GM21526 (cell line): ENCODE measurements around the gene CEACAM21.
"Not testable (repeated sequence)": the region's sequence is repeated elsewhere in the genome, so short reads cannot be mapped to it uniquely, and the experiment has no call there.

Experiments
- ATAC-seq: cut with Tn5 transposase; IDR thresholded peaks from one replicate; pipeline ENCODE4 v1.9.1; 2021; ENCODE audit warnings: moderate library complexity; ENCODE audit not compliant: unreplicated experiment, low FRiP score

CEACAM21 gene

DNA sequence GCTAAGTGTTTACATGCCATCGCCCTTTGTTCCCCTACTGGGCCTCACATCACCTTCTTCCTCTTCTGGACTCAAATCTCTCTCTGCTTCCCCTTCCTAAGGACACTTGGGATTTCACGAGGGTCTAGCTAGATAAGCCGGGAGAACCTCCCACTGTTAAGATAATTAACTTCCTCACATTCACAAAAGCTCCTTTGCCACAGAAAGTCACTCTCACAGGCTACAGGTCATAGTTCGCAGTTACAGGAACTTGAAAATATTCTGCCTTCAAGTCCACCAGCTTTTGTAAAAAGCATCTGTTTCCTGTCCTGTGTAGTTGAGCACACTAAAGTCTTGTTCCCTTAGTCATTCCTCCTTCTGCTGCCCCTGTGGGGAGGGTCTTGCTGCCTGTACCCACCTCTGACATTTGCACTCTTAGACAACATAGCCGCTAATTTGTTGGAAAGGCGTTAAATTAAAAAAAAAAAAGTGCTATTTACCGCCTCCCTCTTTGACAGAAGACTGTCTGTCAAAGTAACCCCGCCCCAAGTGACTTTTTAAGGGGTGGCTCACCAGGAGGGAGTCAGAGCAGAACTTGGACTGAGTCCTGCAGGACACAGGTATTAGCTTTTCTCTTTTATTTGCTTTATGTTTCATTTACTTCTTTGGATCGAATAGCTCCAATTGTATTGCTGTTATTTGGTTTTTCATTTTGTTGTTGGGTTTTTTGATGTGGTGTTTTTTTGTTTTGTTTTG is 26.8 kb upstream of the CEACAM21 start:
- ATAC-seq: peak; percentile 39

DNA sequence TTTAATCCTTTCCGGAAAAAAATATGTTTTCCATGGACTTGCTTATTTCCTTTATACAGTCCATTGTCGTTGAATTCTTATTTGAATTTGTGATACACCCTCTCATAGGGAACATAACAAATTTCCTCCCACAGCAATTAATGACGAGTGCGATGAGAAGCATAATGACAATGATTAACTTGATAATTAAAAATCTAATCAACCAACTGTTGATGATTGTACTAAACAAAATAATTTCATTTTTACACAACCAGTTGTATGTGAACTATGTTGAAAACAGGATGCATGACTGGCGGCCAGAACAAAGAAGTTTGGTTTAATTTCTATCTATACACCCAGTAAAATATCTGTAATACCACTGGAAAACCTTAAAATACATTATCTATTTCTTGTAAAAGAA is 26.1 kb upstream of the CEACAM21 start:
- ATAC-seq: no peak

- ATAC-seq: no peak
These were observed 24.8 kb upstream of the CEACAM21 start for GRCh38 chr19:41551212-41551610.

GRCh38 chr19:41551711-41552110 is 24.3 kb upstream of the CEACAM21 start:
- ATAC-seq: no peak

- no peak for ATAC-seq
These were observed 23.4 kb upstream of the CEACAM21 start for GRCh38 chr19:41552558-41552957.

GRCh38 chr19:41553804-41554203 is 22.2 kb upstream of the CEACAM21 start:
- no peak for ATAC-seq

GRCh38 chr19:41554907-41555306 is 21.1 kb upstream of the CEACAM21 start:
- no peak for ATAC-seq

DNA sequence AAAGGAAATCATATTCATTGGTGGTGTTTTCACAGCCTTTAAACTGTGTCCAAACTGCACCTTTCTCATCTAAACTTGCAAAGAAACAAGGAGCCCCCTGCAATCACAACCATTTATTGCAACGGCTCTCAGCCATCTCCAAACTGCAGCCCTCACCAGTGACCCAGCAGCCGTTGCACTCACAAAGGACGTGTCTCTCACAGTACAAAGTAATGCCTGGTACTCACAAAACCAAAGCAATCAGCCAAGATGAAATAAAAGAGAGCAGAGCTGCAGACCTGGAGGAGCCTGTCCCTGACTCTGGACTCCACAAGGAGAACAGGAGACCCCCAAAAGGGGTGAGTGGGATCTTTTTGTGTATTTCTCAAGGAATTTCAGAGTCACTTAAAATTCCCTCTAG is 20.2 kb upstream of the CEACAM21 start:
- no peak for ATAC-seq

- ATAC-seq: no peak
These were observed 12.0 kb upstream of the CEACAM21 start for GRCh38 chr19:41563854-41564514.

- ATAC-seq: no peak
These were observed 11.2 kb upstream of the CEACAM21 start for GRCh38 chr19:41564515-41565378.

DNA sequence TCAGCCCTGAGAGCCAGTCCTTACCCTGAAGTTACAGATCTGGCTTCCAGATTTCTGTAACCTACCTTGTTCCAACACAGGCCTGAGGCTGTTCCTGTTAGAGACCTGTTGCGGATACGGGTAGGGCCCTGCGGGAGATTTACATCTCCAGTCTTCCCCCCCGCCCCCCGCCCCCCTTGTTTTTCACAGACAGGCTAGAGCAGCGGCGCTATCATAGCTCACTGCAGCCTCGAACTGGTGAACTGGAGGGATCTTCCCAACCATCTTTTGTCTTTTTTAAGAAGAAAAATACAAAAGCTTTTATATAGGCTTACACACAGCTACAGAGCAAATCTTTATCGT is 10.6 kb upstream of the CEACAM21 start:
- no peak for ATAC-seq

GRCh38 chr19:41566001-41566400 is 10.0 kb upstream of the CEACAM21 start:
- no peak for ATAC-seq

DNA sequence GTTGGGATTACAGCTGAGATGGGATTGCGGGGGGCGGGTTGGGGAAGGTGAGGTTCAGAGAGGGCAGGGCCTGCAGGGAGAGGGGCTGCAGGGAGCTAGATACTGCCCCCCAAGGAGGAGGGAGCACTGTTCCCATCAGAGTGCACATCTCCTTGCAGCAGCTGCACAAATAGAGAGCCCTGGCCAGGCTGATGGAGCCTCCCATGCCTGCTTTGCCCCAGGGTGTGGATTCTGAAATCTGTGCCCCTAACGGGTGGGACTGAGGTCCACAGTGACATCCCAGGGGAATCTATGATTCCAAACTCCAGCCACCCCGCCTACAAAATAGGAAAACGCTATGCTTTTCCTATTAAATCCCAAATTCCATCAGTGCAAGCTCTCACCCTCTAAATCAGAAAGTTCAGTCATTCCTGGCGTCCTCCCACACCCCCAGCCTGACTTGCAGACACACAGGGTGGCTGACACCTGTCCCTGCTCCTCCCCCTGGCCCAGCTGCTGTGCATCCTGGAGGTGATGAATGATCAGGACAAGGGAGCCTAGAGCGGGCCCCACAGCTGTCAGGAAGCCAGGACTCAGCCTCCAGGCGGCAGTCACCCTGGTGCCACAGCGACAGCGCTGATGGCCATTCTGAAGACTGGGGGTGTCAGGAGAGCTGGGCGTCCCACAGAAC is 6.3 kb upstream of the CEACAM21 start:
- no peak for ATAC-seq

- no peak for ATAC-seq
These were observed 5.8 kb upstream of the CEACAM21 start for GRCh38 chr19:41570179-41570578.

DNA sequence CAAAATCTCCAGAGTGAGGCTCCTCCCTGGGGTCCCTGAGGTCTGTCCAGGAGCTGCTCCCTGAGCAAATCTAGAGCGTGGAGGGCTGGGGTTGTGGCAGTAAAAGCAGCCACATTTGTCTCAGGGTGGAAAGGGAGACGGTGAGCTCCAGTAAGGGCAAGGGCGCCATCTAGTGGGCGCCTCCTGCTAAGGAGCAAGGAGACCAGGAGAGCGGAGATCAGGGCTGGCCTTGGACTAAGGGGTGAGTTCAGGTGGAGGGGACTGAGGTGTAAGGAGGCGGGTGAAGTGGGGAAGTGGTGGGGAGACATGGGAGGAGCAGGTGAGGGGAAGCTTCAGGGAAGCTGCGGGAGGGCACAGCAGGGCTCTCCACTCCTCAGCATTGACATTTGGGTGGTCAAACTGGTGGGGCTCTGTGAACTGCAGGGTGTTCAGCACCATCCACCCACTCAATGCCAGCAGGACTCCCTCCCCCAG is 5.3 kb upstream of the CEACAM21 start:
- no peak for ATAC-seq

DNA sequence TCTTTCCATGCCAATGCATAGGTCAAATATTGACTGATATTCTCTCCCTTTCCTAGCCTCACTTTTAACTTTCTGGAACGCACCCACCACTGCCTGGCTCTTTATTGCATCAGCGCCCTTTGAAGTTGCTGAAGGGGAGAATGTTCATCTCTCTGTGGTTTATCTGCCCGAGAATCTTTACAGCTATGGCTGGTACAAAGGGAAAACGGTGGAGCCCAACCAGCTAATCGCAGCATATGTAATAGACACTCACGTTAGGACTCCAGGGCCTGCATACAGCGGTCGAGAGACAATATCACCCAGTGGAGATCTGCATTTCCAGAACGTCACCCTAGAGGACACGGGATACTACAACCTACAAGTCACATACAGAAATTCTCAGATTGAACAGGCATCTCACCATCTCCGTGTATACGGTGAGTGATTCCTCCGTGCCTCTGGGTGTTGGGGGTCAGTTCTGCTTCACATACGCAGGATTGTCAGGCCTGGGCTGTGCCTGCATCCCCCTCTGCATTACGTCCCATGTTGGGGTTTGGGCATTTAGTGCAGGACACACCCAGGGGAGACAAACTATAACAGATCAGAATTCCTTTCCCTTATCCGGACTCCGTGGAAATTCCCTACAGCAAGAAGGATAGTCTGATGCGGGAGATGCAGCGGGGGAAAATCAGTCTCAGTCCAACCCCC is 1.3 kb downstream of the CEACAM21 start:
- ATAC-seq: no peak

DNA sequence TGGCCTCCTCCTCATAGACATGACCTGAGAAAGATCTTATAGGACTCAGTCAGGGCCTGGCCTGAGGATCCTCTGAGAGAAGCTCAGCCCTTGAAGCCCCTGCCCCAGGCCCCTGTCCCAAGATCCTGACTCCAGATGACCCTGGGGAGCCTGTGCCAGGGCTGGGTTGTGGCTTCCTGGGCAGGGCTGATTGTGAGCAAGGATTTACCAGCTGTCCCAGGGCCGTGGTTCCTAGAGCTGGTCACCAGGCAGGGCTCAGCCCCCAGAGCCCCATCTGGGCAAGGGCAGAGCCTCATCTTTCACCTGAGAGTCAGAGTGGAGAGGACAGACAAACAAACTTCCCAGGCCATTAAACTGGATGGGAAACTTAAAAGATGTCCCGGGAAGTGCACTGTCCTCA is 1.9 kb downstream of the CEACAM21 start:
- no peak for ATAC-seq

GRCh38 chr19:41578886-41579285 is 2.9 kb downstream of the CEACAM21 start:
- ATAC-seq: no peak

DNA sequence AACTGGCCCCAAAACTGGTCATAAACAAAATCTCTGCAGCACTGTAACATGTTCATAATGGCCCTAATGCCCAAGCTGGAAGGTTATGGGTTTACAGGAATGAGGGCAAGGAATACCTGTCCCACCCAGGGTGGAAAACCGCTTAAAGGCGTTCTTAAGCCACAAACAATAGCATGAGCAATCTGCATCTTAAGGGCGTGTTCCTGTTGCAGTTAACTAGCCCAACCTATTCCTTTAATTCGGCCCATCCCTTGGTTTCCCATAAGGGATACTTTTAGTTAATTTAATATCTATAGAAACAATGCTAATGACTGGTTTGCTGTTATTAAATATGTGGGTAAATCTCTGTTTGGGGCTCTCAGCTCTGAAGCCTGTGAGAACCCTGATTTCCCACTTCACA is 5.1 kb downstream of the CEACAM21 start:
- not testable (repeated sequence) for ATAC-seq

GRCh38 chr19:41582577-41583182 is 6.7 kb downstream of the CEACAM21 start:
- not testable (repeated sequence) for ATAC-seq
